ENCODE results near the gene MAP3K7. TPM values are rescaled to one million over a fixed set of nuclear protein-coding genes. Genes with fewer than 3 reads are reported as not detected.

The MAP3K7 gene
- total and polyA plus RNA-seq, 2 of the 13 experiments (the other 11 are each of a cell fraction or from before 2014, with no cell fraction given), result 24.1 to 24.4 TPM

DNA sequence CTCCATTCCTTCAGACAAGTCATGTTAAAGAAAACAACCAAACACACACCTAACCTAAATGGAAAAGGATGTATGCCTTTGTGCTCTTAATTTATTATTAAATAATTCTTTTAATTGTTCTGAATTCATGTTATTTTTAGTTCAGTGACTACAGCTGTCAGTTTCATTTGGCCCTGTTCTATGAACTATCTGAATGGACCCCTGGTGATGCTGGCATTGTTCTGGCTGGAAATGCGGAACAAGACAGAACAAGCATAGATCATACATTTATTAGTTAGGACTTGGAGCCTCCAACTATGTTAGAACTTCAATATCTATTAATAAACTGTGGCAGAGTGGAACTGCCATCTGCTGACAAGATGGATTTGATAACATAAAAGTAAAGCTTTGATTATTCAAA is 5.7 kb downstream of the MAP3K7 start (continued):
- TF ChIP-seq, protein P1, sequence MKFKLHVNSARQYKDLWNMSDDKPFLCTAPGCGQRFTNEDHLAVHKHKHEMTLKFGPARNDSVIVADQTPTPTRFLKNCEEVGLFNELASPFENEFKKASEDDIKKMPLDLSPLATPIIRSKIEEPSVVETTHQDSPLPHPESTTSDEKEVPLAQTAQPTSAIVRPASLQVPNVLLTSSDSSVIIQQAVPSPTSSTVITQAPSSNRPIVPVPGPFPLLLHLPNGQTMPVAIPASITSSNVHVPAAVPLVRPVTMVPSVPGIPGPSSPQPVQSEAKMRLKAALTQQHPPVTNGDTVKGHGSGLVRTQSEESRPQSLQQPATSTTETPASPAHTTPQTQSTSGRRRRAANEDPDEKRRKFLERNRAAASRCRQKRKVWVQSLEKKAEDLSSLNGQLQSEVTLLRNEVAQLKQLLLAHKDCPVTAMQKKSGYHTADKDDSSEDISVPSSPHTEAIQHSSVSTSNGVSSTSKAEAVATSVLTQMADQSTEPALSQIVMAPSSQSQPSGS (CRISPR knock-in tag; IDR thresholded peaks at IDR 0.05), result no peak

DNA sequence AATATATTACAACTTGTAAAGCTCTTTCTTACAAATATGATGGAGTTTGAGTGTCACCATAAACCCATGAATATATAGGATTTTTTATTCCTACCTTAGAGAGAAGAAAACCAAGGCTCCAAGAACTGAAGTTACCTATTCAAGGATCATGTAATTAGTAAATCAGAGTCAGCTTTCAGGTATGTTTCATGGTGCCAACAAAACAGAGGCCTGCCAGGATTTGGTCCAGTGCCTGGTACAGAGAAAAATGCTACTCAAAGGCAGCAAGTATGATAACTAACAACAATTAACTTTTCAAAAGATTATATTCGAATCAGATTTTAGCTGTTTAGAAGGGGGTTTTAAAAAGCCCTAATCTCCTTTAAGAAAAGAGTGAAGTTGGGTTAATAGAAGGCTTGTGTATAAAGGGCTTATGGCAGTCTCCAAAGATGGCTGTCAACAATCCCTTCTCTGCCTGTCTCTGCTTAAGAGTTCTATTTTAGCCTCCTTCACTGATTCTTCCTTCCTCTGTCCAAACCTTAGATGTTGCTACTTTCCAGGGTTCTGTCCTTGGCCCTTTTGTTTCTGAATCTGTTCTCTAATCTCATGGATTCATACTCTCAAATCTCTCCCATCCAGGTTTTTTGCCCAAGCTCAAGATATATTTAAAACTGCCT is 7.8 kb downstream of the MAP3K7 start:
- Histone ChIP-seq H3K4me3 (replicated peaks in 1 of 3; ENCODE audit: insufficient read depth in 1 of 3, low read depth in 2 of 3, low read length in 3 of 3) (no peak overlapping the region), H3K27ac (ENCODE audit: extremely low read length, insufficient read depth, low read length) (no peak overlapping the region), H3K79me2 (ENCODE audit: insufficient read depth, low read length) (peaks cover 47% of the 10 kb centered on the region), H4K20me1 (ENCODE audit: insufficient read depth, low read length) (no peaks in the 10 kb centered on the region; the same call in 1 of the 2 replicates), H2AFZ (ENCODE audit: low read length) (no peak overlapping the region), H3K36me3 (replicated peaks in 1 of 2; ENCODE audit: control insufficient read depth in 1 of 2, insufficient read depth in 2 of 2, low read length in 2 of 2) (peaks cover 4 to 15% of the 10 kb centered on the region in 2 experiments; a peak in 4 of 5 replicates), H3K4me1 (ENCODE audit: insufficient read depth, low read length) (peaks cover 12% of the 10 kb centered on the region), H3K9ac (ENCODE audit: insufficient read depth, low read depth, low read length) (no peak overlapping the region), H3K9me3 (ENCODE audit: low read length) (no peaks in the 10 kb centered on the region), H3K27me3 (ENCODE audit: control insufficient read depth in 1 of 2, insufficient read depth in 2 of 2, low read length in 2 of 2) (no peaks in the 10 kb centered on the region), H3K4me2 (ENCODE audit: low read depth, low read length) (no peak overlapping the region)
- in situ Hi-C loops (cut with HindIII; ENCODE audit: extremely low pct_ligation_motif_present, low pct_unique_long_range_greater_than_20kb) (no loop called here), intact Hi-C loops (cut with micrococcal nuclease; ENCODE audit: unreplicated experiment) (no loop called here)
- POLR2A ChIA-PET, result no interaction called here
- no peak for TF ChIP-seq CCAR2 (optimal IDR thresholded peaks at IDR 0.05; ENCODE audit: low read depth, low read length)
- CTCF ChIA-PET (ENCODE audit: low intra/inter-chr PET ratio, low total read pairs), result no interaction called here
- no peak for ATAC-seq
- FAIRE-seq, result no peak
- WGBS (ENCODE audit: low lambda C conversion rate), result 100% methylated on average over 1 of the region's 1 CpG
- BruUV-seq (replicated peaks), result no TSS peak
- no peak for DNase-seq (ENCODE audit: low spot score)

DNA sequence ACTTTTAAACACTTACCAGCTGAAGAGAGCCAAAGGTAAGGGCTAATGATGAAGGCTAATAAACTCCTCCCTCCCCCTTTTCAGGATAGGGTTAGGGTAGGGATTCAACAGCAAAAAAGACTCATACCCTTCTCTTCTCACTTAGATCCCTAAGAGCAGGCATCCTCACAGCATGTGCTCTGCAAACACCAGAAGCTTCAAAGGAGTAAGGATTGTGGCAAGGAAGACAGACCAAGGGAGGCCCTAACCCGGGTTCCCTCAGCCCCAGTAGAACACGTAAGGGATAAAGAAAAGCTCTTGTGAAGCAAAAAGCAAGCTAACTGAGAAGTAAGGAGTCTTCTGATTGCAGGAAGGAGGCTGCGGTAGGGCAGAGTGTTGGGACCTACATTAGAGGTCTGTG is 11.6 kb downstream of the MAP3K7 start:
- FAIRE-seq (no peak), ATAC-seq (no peak), DNase-seq (ENCODE audit: low spot score) (no peak)
- in situ Hi-C loops (cut with HindIII; ENCODE audit: extremely low pct_ligation_motif_present, low pct_unique_long_range_greater_than_20kb), result no loop called here
- POLR2A ChIA-PET, result no interaction called here
- Histone ChIP-seq H2AFZ (ENCODE audit: low read length) (no peak overlapping the region), H3K79me2 (ENCODE audit: insufficient read depth, low read length) (peaks cover 15% of the 10 kb centered on the region), H4K20me1 (ENCODE audit: insufficient read depth, low read length) (no peaks in the 10 kb centered on the region), H3K9me3 (ENCODE audit: low read length) (no peaks in the 10 kb centered on the region), H3K4me1 (ENCODE audit: insufficient read depth, low read length) (no peaks in the 10 kb centered on the region), H3K36me3 (replicated peaks in 1 of 2; ENCODE audit: control insufficient read depth in 1 of 2, insufficient read depth in 2 of 2, low read length in 2 of 2) (peaks cover 4 to 15% of the 10 kb centered on the region in 2 experiments; a peak in 4 of 5 replicates), H3K9ac (ENCODE audit: insufficient read depth, low read depth, low read length) (no peak overlapping the region), H3K27ac (ENCODE audit: extremely low read length, insufficient read depth, low read length) (no peak overlapping the region), H3K27me3 (ENCODE audit: control insufficient read depth in 1 of 2, insufficient read depth in 2 of 2, low read length in 2 of 2) (no peaks in the 10 kb centered on the region), H3K4me2 (ENCODE audit: low read depth, low read length) (no peak overlapping the region), H3K4me3 (replicated peaks in 1 of 3; ENCODE audit: insufficient read depth in 1 of 3, low read depth in 2 of 3, low read length in 3 of 3) (no peak overlapping the region)
- intact Hi-C loops (cut with micrococcal nuclease; ENCODE audit: unreplicated experiment), result no loop called here
- WGBS (ENCODE audit: low lambda C conversion rate), result 96% methylated on average over 3 of the region's 3 CpGs
- CTCF ChIA-PET (ENCODE audit: low intra/inter-chr PET ratio, low total read pairs), result no interaction called here
- BruUV-seq (replicated peaks), result no TSS peak
- TF ChIP-seq, protein P2, sequence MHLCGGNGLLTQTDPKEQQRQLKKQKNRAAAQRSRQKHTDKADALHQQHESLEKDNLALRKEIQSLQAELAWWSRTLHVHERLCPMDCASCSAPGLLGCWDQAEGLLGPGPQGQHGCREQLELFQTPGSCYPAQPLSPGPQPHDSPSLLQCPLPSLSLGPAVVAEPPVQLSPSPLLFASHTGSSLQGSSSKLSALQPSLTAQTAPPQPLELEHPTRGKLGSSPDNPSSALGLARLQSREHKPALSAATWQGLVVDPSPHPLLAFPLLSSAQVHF (CRISPR knock-in tag; IDR thresholded peaks at IDR 0.05), result no peak
- TF ChIP-seq ZNF331 (CRISPR knock-in tag; IDR thresholded peaks at IDR 0.05) (no peak), ZNF335 (CRISPR knock-in tag; IDR thresholded peaks at IDR 0.05) (no peak), YY1 (IDR thresholded peaks at IDR 0.05; ENCODE audit: insufficient read depth, insufficient replicate concordance, low read depth, low read length) (no peak), ZNF558 (CRISPR knock-in tag; IDR thresholded peaks at IDR 0.05; ENCODE audit: borderline replicate concordance) (no peak), HOXA5 (CRISPR knock-in tag; IDR thresholded peaks at IDR 0.05) (no peak), TARDBP (CRISPR knock-in tag; IDR thresholded peaks at IDR 0.05) (no peak), GTF2F1 (IDR thresholded peaks at IDR 0.05; ENCODE audit: low read length) (no peak), ZNF446 (CRISPR knock-in tag; IDR thresholded peaks at IDR 0.05) (no peak)
- TF ChIP-seq, protein P3, sequence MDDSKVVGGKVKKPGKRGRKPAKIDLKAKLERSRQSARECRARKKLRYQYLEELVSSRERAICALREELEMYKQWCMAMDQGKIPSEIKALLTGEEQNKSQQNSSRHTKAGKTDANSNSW (CRISPR knock-in tag; IDR thresholded peaks at IDR 0.05; ENCODE audit: borderline replicate concordance), result no peak
